Heart left ventricle (tissue), 13 donors: ENCODE results near the gene INHBC.

Experiments used
- POLR2A ChIP-seq, 2 donors: fragments of 450-650 bp; IDR thresholded peaks; one replicate each; pipeline ENCODE4 v1.6.1; 2017; ENCODE audit warnings: antibody characterized with exemption in 2 of 2, mild to moderate bottlenecking in 2 of 2, moderate library complexity in 2 of 2
- TF ChIP-seq, protein P1 (sequence below), 12 donors: fragments of 200-600 bp; sonication (generic) in 4 of 12; IDR thresholded peaks; one replicate each; pipeline versions ENCODE4 v1.5.0 to v1.8.0; 2018 to 2022; ENCODE audit warnings: antibody characterized with exemption in 12 of 12, mild to moderate bottlenecking in 5 of 12
- donor health status: ischemic (EF 13 %, LVEDD 7.1; RV severe dilation, severe dysfunction).
- donor health status: DM: no; HTN: yes; CAD: no.
- donor health status: DM: no; HTN: no; CAD: no.
- donor health status: ischemic (EF 25% LVEDD 6.9; RV normal size, moderate dysfunction).
- donor health status: ischemic (EF 25% LVEDD 5.7; RV mildly dilated, moderate dysfunction).
- donor health status: ischemic (EF 35%, LVEDD 5.7; RV mildly dilated, moderate dysfunction).
- donor health status: nonischemic (EF 11% LVEDD 7.7; RV severe dilation, severe dysfunction).
- donor health status: DM: yes; HTN: yes; CAD: no.
- donor health status: PGD.
- donor health status: ischemic (EF 29% LVEDD 5.4; RV normal size, mild dysfunction).
- donor health status: nonischemic (EF 23%, LVEDD 6.1; RV moderate dilation, normal function).

DNA sequence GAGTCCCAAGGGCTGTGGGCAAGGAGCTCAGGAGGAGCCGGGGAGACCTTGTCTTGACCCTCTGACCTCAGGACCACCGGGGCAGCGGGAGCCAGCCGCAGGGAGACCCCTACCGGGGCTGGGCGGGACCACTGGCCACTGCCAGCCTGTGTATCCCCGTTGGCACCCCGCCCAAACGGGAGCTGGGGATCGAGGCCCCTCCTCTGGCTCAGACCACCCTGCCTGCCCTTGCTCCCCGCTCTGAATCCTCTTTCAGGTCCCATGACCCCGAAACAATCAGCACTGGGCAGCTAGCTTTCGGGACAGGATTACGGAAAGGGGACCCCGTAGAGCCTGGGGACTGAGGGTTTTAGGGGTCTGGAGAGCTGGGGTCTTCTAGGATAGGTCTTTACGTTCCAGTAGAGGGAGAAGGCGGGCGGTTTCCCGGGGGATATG, 26.3 kb downstream of the INHBC start:
- TF ChIP-seq, protein P1, sequence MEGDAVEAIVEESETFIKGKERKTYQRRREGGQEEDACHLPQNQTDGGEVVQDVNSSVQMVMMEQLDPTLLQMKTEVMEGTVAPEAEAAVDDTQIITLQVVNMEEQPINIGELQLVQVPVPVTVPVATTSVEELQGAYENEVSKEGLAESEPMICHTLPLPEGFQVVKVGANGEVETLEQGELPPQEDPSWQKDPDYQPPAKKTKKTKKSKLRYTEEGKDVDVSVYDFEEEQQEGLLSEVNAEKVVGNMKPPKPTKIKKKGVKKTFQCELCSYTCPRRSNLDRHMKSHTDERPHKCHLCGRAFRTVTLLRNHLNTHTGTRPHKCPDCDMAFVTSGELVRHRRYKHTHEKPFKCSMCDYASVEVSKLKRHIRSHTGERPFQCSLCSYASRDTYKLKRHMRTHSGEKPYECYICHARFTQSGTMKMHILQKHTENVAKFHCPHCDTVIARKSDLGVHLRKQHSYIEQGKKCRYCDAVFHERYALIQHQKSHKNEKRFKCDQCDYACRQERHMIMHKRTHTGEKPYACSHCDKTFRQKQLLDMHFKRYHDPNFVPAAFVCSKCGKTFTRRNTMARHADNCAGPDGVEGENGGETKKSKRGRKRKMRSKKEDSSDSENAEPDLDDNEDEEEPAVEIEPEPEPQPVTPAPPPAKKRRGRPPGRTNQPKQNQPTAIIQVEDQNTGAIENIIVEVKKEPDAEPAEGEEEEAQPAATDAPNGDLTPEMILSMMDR (IDR thresholded peaks at IDR 0.05) = no peak
- TF ChIP-seq POLR2A (IDR thresholded peaks at IDR 0.05) = no peak
